K562 (cell line): ENCODE measurements around the gene PLXNA3. TPM values are rescaled to one million over a fixed set of nuclear protein-coding genes. Genes with fewer than 3 reads are reported as not detected.

Experiments
- ATF2 ChIP-seq: sonication (generic); formaldehyde crosslinking; IDR thresholded peaks from 2 replicates; pipeline ENCODE4 v1.8.1; 2022; ENCODE audit warnings: missing genetic modification reagents
- ATF7 ChIP-seq: fragments of 450-650 bp; IDR thresholded peaks from 2 replicates; pipeline ENCODE4 v1.7.1; 2014; ENCODE audit warnings: mild to moderate bottlenecking, moderate library complexity
- BHLHE40 ChIP-seq: IDR thresholded peaks from 2 replicates; pipeline ENCODE4 v1.6.1; 2011; ENCODE audit warnings: low read length, improper control_type of control experiment
- CGGBP1 ChIP-seq: fragments of 250-450 bp; sonication (Bioruptor Pico); IDR thresholded peaks from 2 replicates; pipeline ENCODE4 v1.9.0; 2021; ENCODE audit warnings: mild to moderate bottlenecking
- CREB3L1 ChIP-seq: fragments of 450-650 bp; IDR thresholded peaks from 2 replicates; pipeline ENCODE4 v1.6.1; 2014; ENCODE audit warnings: low read depth, mild to moderate bottlenecking, moderate library complexity, borderline replicate concordance
- EWSR1 ChIP-seq: fragments of 450-650 bp; IDR thresholded peaks from 2 replicates; pipeline ENCODE4 v1.6.1; 2018; ENCODE audit warnings: borderline replicate concordance, mild to moderate bottlenecking, low read depth, moderate library complexity; ENCODE audit not compliant: partially characterized antibody
- EZH2 ChIP-seq: IDR thresholded peaks from 2 replicates; pipeline ENCODE4 v1.6.1; 2012; ENCODE audit warnings: low read depth, mild to moderate bottlenecking, inconsistent platforms, low read length, borderline replicate concordance
- FOXA1 ChIP-seq: fragments of 450-650 bp; IDR thresholded peaks from 2 replicates; pipeline ENCODE4 v1.6.1; 2016; ENCODE audit warnings: mild to moderate bottlenecking, borderline replicate concordance
- ILF3 ChIP-seq: fragments of 450-650 bp; IDR thresholded peaks from 2 replicates; pipeline ENCODE4 v1.6.1; 2018; ENCODE audit warnings: antibody characterized with exemption, mild to moderate bottlenecking, moderate library complexity, borderline replicate concordance
- IRF2 ChIP-seq: sonication (generic); formaldehyde crosslinking; IDR thresholded peaks from 2 replicates; pipeline ENCODE4 v1.8.1; 2022; ENCODE audit warnings: mild to moderate bottlenecking, missing genetic modification reagents
- MEIS2 ChIP-seq: fragments of 450-650 bp; IDR thresholded peaks from 2 replicates; pipeline ENCODE4 v1.6.1; 2014; ENCODE audit warnings: mild to moderate bottlenecking; ENCODE audit not compliant: partially characterized antibody
- NCOA6 ChIP-seq: fragments of 450-650 bp; IDR thresholded peaks from 2 replicates; pipeline ENCODE4 v1.6.1; 2017; ENCODE audit warnings: mild to moderate bottlenecking
- NCOR1 ChIP-seq: fragments of 450-650 bp; IDR thresholded peaks from 2 replicates; pipeline ENCODE4 v1.6.1; 2016; ENCODE audit warnings: mild to moderate bottlenecking, moderate library complexity
- NFXL1 ChIP-seq: fragments of 450-650 bp; formaldehyde crosslinking; IDR thresholded peaks from 2 replicates; pipeline ENCODE4 v1.4.0; 2021; ENCODE audit warnings: mild to moderate bottlenecking
- PHTF2 ChIP-seq: fragments of 250-450 bp; sonication (Bioruptor Pico); IDR thresholded peaks from 2 replicates; pipeline ENCODE4 v1.5.0; 2021; ENCODE audit warnings: mild to moderate bottlenecking
- RHOXF2B ChIP-seq: fragments of 250-450 bp; sonication (Bioruptor Pico); conservative IDR thresholded peaks from 2 replicates; pipeline ENCODE4 v1.5.1; 2021
- SIN3A ChIP-seq, 2 experiments: fragments of 150-350 bp in 1 of 2; IDR thresholded peaks; 2 replicates each; pipeline ENCODE4 v1.6.1; 2011 to 2016; ENCODE audit warnings: borderline replicate concordance in 2 of 2, low read depth in 2 of 2, low read length in 2 of 2, mild to moderate bottlenecking in 2 of 2, moderate library complexity in 2 of 2; ENCODE audit not compliant: control insufficient read depth in 1 of 2
- SPI1 ChIP-seq: IDR thresholded peaks from 2 replicates; pipeline ENCODE4 v1.6.1; 2011; ENCODE audit warnings: low read depth, low read length, control low read depth, borderline replicate concordance
- SRSF9 ChIP-seq: fragments of 200-400 bp; formaldehyde crosslinking; IDR thresholded peaks from 2 replicates; pipeline ENCODE4 v1.6.1; 2017; ENCODE audit warnings: low read depth, low read length, borderline replicate concordance
- TARDBP ChIP-seq: fragments of 450-650 bp; IDR thresholded peaks from 2 replicates; pipeline ENCODE4 v1.6.1; 2016
- ZC3H11A ChIP-seq: IDR thresholded peaks from 2 replicates; pipeline ENCODE4 v1.6.1; 2012; ENCODE audit warnings: low read depth, low read length, improper control_type of control experiment
- ZNF311 ChIP-seq: fragments of 250-450 bp; sonication (Bioruptor Pico); IDR thresholded peaks from 2 replicates; pipeline ENCODE4 v1.4.0; 2020; ENCODE audit warnings: mild to moderate bottlenecking, moderate library complexity
- ZNF431 ChIP-seq: sonication (generic); formaldehyde crosslinking; IDR thresholded peaks from 2 replicates; pipeline ENCODE4 v1.8.0; 2022; ENCODE audit warnings: mild to moderate bottlenecking, missing genetic modification reagents
- ZNF551 ChIP-seq: fragments of 250-450 bp; sonication (Bioruptor Pico); IDR thresholded peaks from 2 replicates; pipeline ENCODE4 v1.5.0; 2021; ENCODE audit warnings: mild to moderate bottlenecking, moderate library complexity
- polyA plus RNA-seq, 8 experiments: library from polyadenylated mRNA; depleted of rRNA in 4 of 8; stranded (reverse) in 5 of 8; unstranded in 3 of 8; fragments of >200 nt; fragmentation: Nextera tagmentation in 2 of 8; fragmentation: Illumina TruSeq in 1 of 8; extraction: Ambion mirVana in 2 of 8; extraction: Trizol in 1 of 8; gene quantifications; 2 replicates each; pipeline versions ENCODE4 v1.2.1 to v1.2.3, GENCODE V29; 2011 to 2014; ENCODE audit warnings: inconsistent platforms in 1 of 8, missing spikeins in 1 of 8
- total RNA-seq, 7 experiments: library from RNA; depleted of rRNA in 6 of 7; stranded (reverse); fragments of >200 nt in 6 of 7; fragmentation: Illumina TruSeq in 2 of 7; extraction: Trizol in 2 of 7; gene quantifications; 2 replicates each; pipeline versions ENCODE4 v1.2.1 to v1.2.3, GENCODE V29; 2011 to 2021; ENCODE audit warnings: low replicate concordance in 1 of 7
- TF ChIP-seq, protein P1 (sequence below), 2 experiments: fragments of 450-650 bp; conservative IDR thresholded peaks; 2 replicates each; pipeline ENCODE4 v1.6.1; 2017; ENCODE audit warnings: mild to moderate bottlenecking in 2 of 2, moderate library complexity in 2 of 2

The PLXNA3 gene
- total and polyA plus RNA-seq, 9 of the 15 experiments (the other 6 are each of a cell fraction or from before 2014, with no cell fraction given), result 0.32 to 47.8 (median 7.5) TPM

DNA sequence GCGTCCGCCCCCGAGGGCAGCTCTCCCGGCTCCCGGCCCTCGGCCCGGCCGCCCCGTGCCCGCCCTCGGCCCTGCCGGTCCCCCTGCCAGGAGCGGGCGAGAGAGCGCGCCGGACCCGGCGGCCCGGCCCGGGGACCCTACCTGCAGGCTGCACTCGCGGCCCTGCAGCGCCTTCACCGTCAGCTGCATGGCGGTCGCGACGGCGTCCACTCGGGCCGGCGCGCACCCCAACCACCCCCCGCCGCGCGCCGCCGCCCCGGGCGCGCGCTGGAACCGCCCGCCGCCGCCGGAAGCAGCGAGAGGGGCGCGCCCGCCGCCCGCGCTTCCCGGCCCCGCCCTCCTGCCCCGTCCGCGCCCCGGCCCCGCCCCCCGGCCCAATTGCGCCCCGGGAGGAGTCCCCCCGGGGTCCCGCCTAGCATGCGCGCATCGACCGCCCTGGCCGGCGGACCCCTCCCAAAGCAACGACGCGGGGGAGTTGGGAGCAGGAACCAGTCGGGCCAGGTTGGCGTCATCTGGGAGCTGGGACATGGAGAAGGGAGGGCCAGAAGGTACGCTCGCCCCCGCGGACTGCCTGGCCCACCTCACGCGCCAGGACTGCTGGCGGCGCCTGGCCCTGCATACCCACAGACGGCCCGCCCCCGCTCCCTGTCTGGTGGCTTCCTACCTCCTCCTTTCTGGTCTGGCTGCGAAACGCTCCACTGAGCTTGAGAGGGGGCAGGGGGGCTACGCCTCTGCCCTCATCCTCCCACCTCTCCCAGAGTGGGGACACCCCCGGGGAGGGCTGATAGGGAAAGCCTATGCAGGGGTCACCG lies 28.5 kb downstream of the PLXNA3 start, which contains the start of gene UBL4A (continued):
- no peak for TF ChIP-seq ATF2 (CRISPR knock-in tag)
- no peak for TF ChIP-seq MEIS2
- TF ChIP-seq CREB3L1, result no peak
- 0 out of 4 replicates have a peak, but pooled peaks of 1 of the 2 experiments have one; percentile 48 for TF ChIP-seq SIN3A (IDR thresholded peaks at IDR 0.05; ENCODE audit: borderline replicate concordance in 2 of 2, control insufficient read depth in 1 of 2, low read depth in 2 of 2, low read length in 2 of 2)
- no peak for TF ChIP-seq ZNF551 (CRISPR knock-in tag)
- no peak for TF ChIP-seq SRSF9
- no peak for TF ChIP-seq EWSR1
- TF ChIP-seq BHLHE40, result no peak
- TF ChIP-seq ZNF431 (CRISPR knock-in tag), result no peak
- TF ChIP-seq NCOR1, result peak; percentile 64
- no peak for TF ChIP-seq ZC3H11A
- TF ChIP-seq, protein P1, sequence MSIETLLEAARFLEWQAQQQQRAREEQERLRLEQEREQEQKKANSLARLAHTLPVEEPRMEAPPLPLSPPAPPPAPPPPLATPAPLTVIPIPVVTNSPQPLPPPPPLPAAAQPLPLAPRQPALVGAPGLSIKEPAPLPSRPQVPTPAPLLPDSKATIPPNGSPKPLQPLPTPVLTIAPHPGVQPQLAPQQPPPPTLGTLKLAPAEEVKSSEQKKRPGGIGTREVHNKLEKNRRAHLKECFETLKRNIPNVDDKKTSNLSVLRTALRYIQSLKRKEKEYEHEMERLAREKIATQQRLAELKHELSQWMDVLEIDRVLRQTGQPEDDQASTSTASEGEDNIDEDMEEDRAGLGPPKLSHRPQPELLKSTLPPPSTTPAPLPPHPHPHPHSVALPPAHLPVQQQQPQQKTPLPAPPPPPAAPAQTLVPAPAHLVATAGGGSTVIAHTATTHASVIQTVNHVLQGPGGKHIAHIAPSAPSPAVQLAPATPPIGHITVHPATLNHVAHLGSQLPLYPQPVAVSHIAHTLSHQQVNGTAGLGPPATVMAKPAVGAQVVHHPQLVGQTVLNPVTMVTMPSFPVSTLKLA (conservative IDR thresholded peaks at IDR 0.05), result peak in 1 of 2 experiments; percentile 33; a peak in 2 of 4 replicates
- no peak for TF ChIP-seq CGGBP1
- TF ChIP-seq TARDBP, result no peak
- no peak for TF ChIP-seq PHTF2 (CRISPR knock-in tag)
- TF ChIP-seq ATF7, result 0 out of 2 replicates have a peak, but pooled peaks have one; percentile 16
- no peak for TF ChIP-seq NFXL1 (CRISPR knock-in tag)
- no peak for TF ChIP-seq EZH2
- 0 out of 2 replicates have a peak, but pooled peaks have one; percentile 39 for TF ChIP-seq ILF3
- TF ChIP-seq RHOXF2B (CRISPR knock-in tag), result no peak
- no peak for TF ChIP-seq ZNF311 (CRISPR knock-in tag)
- no peak for TF ChIP-seq NCOA6
- TF ChIP-seq FOXA1, result no peak
- TF ChIP-seq IRF2 (CRISPR knock-in tag), result no peak
- TF ChIP-seq SPI1, result no peak
